Naive thymus-derived CD4-positive, alpha-beta T cell (primary cell): ENCODE measurements around the gene CCDC8. TPM values are rescaled to one million over a fixed set of nuclear protein-coding genes. Genes with fewer than 3 reads are reported as not detected.
A peak's percentile ranks its signal among the peaks of the same experiment; 100 is the strongest.

Experiments used
- ATAC-seq: fragments of 150-1000 bp; cut with Tn5 transposase; 2 replicates; pipeline ENCODE4 v1.10.0; 2021; ENCODE audit warnings: mild to moderate bottlenecking, moderate library complexity
- CTCF ChIA-PET: fragments of 350-600 bp; sonication (Branson Sonifier 250); formaldehyde crosslinking; loops from one replicate; lab custom pipeline; 2021; ENCODE audit warnings: antibody characterized with exemption; lab: Charles Lee
- POLR2A ChIA-PET: fragments of 350-600 bp; sonication (Branson Sonifier 250); formaldehyde crosslinking; loops from one replicate; lab custom pipeline; 2021; ENCODE audit warnings: antibody characterized with exemption, inconsistent platforms; lab: Charles Lee
- DNase-seq, 9 donors: peaks; one replicate each; pipeline versions ENCODE4 v3.0.0 to v3.0.0-alpha.2; 2020 to 2022; ENCODE audit warnings: mixed read lengths in 1 of 9
- H3K27ac ChIP-seq: one replicate; pipeline ENCODE4 v1.7.0; 2013; ENCODE audit warnings: mild to moderate bottlenecking, low read depth, low read length, moderate library complexity
- H3K27me3 ChIP-seq, 2 donors: one replicate each; pipeline ENCODE4 v1.7.0; 2013; ENCODE audit warnings: low read length in 2 of 2, mild to moderate bottlenecking in 2 of 2, moderate library complexity in 2 of 2; ENCODE audit not compliant: control insufficient read depth in 2 of 2, insufficient read depth in 2 of 2
- H3K36me3 ChIP-seq, 3 experiments: 1 replicate in 2 of 3; 2 replicates in 1 of 3; pipeline ENCODE4 v1.7.0; 2013; ENCODE audit warnings: low read length in 3 of 3, mild to moderate bottlenecking in 3 of 3, moderate library complexity in 1 of 3; ENCODE audit not compliant: insufficient read depth in 3 of 3, control insufficient read depth in 2 of 3
- H3K4me1 ChIP-seq, 2 donors: one replicate each; pipeline ENCODE4 v1.7.0; 2013; ENCODE audit warnings: low read length in 2 of 2, mild to moderate bottlenecking in 2 of 2, moderate library complexity in 1 of 2; ENCODE audit not compliant: control insufficient read depth in 2 of 2, insufficient read depth in 2 of 2
- H3K4me3 ChIP-seq: 2 replicates; pipeline ENCODE4 v1.7.0; 2013; ENCODE audit warnings: mild to moderate bottlenecking, low read length
- H3K9me3 ChIP-seq, 3 experiments: 1 replicate in 2 of 3; 2 replicates in 1 of 3; pipeline ENCODE4 v1.7.0; 2013; ENCODE audit warnings: low read length in 3 of 3; ENCODE audit not compliant: control insufficient read depth in 2 of 3
- H3K27ac Mint-ChIP-seq, 9 donors: one replicate each; pipeline ENCODE4 v1.8.0; 2020 to 2022; ENCODE audit warnings: mixed read lengths in 9 of 9, mild to moderate bottlenecking in 8 of 9, moderate library complexity in 5 of 9, inconsistent platforms in 2 of 9
- H3K27me3 Mint-ChIP-seq, 5 donors: one replicate each; pipeline ENCODE4 v1.8.0; 2021 to 2022; ENCODE audit warnings: mixed read lengths in 5 of 5, mild to moderate bottlenecking in 1 of 5
- H3K36me3 Mint-ChIP-seq, 5 donors: one replicate each; pipeline ENCODE4 v1.8.0; 2020 to 2022; ENCODE audit warnings: mixed read lengths in 5 of 5, mild to moderate bottlenecking in 3 of 5, inconsistent platforms in 1 of 5
- H3K4me1 Mint-ChIP-seq, 7 donors: one replicate each; pipeline ENCODE4 v1.8.0; 2020 to 2022; ENCODE audit warnings: mixed read lengths in 7 of 7, mild to moderate bottlenecking in 3 of 7, inconsistent platforms in 1 of 7
- H3K4me3 Mint-ChIP-seq, 10 donors: one replicate each; pipeline ENCODE4 v1.8.0; 2020 to 2022; ENCODE audit warnings: mild to moderate bottlenecking in 10 of 10, mixed read lengths in 10 of 10, moderate library complexity in 6 of 10, inconsistent platforms in 2 of 10
- H3K9me3 Mint-ChIP-seq, 11 donors: one replicate each; pipeline ENCODE4 v1.8.0; 2020 to 2022; ENCODE audit warnings: mixed read lengths in 11 of 11, mild to moderate bottlenecking in 4 of 11, inconsistent platforms in 1 of 11, moderate library complexity in 1 of 11
- intact Hi-C, 2 donors: fragments of 100-400 bp; cut with micrococcal nuclease; formaldehyde crosslinking; loops; one replicate each; pipeline ENCODE4 v1.15.1; 2023
- polyA plus RNA-seq, 2 donors: library from polyadenylated mRNA; unstranded; fragments of 300-500 nt; fragmentation: Illumina TruSeq; gene quantifications; one replicate each; pipeline ENCODE4 v1.2.3, GENCODE V29; 2021
- total RNA-seq, 6 experiments: library from RNA in 5 of 6; stranded (reverse) in 5 of 6; gene quantifications; 1 replicate in 5 of 6; 2 replicates in 1 of 6; pipeline ENCODE4 v1.2.3 and lab custom pipeline; 2021 to 2026

Gene CCDC8, protein sequence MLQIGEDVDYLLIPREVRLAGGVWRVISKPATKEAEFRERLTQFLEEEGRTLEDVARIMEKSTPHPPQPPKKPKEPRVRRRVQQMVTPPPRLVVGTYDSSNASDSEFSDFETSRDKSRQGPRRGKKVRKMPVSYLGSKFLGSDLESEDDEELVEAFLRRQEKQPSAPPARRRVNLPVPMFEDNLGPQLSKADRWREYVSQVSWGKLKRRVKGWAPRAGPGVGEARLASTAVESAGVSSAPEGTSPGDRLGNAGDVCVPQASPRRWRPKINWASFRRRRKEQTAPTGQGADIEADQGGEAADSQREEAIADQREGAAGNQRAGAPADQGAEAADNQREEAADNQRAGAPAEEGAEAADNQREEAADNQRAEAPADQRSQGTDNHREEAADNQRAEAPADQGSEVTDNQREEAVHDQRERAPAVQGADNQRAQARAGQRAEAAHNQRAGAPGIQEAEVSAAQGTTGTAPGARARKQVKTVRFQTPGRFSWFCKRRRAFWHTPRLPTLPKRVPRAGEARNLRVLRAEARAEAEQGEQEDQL
- total RNA-seq (not detected), polyA plus RNA-seq (not detected), total RNA-seq (lab: John Stamatoyannopoulos, UW) (not detected)

DNA sequence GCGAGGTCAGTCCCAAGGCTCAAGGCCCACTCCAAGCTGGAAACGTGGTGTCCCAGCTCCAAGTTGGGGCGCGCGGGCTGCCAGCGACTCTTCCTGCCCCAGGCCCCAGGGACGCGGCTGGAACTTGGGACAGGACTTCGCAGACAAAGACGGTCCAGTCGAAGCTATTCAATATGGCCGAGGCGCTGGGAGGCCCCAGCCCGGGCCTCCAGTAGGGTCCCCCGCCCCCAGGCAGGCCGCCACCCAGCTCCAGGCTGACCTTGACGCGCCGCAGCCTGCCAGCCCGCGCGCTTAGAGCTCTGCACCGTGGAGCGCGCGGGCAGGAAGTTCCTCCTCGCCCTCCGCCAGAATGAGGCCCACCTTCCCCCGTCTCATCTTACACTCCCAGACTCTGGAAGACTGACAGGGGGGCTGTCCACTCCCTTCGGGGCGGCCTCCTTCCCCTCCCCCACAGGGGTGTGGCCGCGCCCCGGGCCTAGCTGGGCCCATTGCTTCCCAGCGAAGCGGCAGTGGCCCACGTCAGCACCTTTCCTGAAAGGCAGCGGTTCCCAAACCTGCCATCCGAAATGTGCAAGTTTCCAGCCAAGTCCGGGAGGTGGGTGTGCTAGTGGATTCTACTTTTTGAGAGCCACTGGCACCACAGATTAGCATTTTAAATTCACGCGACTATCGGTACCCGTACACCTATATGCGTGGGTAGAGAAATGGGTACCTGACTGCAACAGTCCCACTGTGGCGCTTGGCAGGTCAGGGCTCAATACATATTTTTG, at the start of gene CCDC8:
Gene CCDC8 (minus strand): TSS at position 303 of the 770 bp plus-strand sequence. CDS start 754 bp downstream, outside the sequence.
- POLR2A ChIA-PET, result no interaction called here
- peaks cover 0 to 16% (median 12%) of the 10 kb centered on the region in 7 donors for H3K4me1 Mint-ChIP-seq
- H3K9me3 Mint-ChIP-seq, result peaks cover 0 to 3% (median 0%) of the 10 kb centered on the region in 11 donors

GRCh38 chr19:46461537-46461936, 48.2 kb upstream of the CCDC8 start:
- ATAC-seq (no peak), DNase-seq (no peak)
- peaks cover 0 to under 1% (median 0%) of the 10 kb centered on the region in 7 donors for H3K4me1 Mint-ChIP-seq
- H3K9me3 Mint-ChIP-seq, result peaks cover 0 to 3% (median 0%) of the 10 kb centered on the region in 11 donors
- no peak overlapping the region for H3K27ac ChIP-seq
- H3K4me1 ChIP-seq, result no peaks in the 10 kb centered on the region
- H3K27me3 Mint-ChIP-seq, result peaks cover under 1 to 24% (median 19%) of the 10 kb centered on the region in 5 donors
- H3K27ac Mint-ChIP-seq, result no peak overlapping the region
- H3K9me3 ChIP-seq, result no peaks in the 10 kb centered on the region
- H3K4me3 Mint-ChIP-seq, result no peak overlapping the region
- H3K36me3 Mint-ChIP-seq, result peaks cover 0 to 4% (median 0%) of the 10 kb centered on the region in 5 donors
- no peaks in the 10 kb centered on the region for H3K27me3 ChIP-seq
- no peaks in the 10 kb centered on the region for H3K36me3 ChIP-seq
- POLR2A ChIA-PET, result no interaction called here
- intact Hi-C loops, result no loop called here
- CTCF ChIA-PET, result no interaction called here
- H3K4me3 ChIP-seq, result no peak overlapping the region

More for the DNA sequence above, at the start of gene CCDC8:
- peaks cover 2 to 3% of the 10 kb centered on the region in 2 donors for H3K27me3 ChIP-seq
- intact Hi-C loops, result no loop called here
- no peaks in the 10 kb centered on the region for H3K4me1 ChIP-seq
- Mint-ChIP-seq H3K27me3 (peaks cover 57 to 80% (median 71%) of the 10 kb centered on the region in 5 donors), H3K27ac (no peak within 1 kb of the TSS), H3K4me3 (peak within 1 kb of the TSS in 1 of 10 donors; percentile 33), H3K36me3 (no peaks in the 10 kb centered on the region)
- ATAC-seq (no peak), DNase-seq (no peak)
- H3K9me3 ChIP-seq, result no peaks in the 10 kb centered on the region
- CTCF ChIA-PET, result no interaction called here
- no peak within 1 kb of the TSS for H3K27ac ChIP-seq
- H3K4me3 ChIP-seq, result no peak within 1 kb of the TSS
- H3K36me3 ChIP-seq, result no peaks in the 10 kb centered on the region

GRCh38 chr19:46460981-46461380, 47.6 kb upstream of the CCDC8 start:
- CTCF ChIA-PET, result interaction anchor here (0.7 kb wide), 1 partner anchor 279 kb away, joined by 3 read pairs; no protein-coding TSS in a partner anchor
- no peak overlapping the region for H3K4me3 Mint-ChIP-seq

DNA sequence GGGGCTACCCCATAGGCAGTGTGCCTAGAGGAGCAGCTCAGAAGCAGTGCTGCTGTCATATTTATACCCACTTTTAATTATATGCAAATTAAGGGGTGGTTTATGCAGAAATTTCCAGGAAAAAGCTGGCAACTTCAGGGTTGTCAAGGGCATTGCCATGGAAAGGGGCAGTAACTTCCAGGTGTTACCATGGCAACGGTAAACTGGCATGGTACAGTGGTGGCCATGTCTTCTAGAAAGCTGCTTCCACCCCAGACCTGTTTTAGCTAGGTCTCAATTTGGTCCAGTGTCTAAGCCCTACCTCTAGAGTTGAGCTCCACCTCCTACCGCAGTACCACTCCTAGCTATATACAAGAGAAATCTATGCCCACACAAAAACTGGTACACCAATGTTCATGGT, 46.7 kb upstream of the CCDC8 start:
- Histone ChIP-seq H3K4me1 (no peaks in the 10 kb centered on the region), H3K27ac (no peak overlapping the region), H3K4me3 (no peak overlapping the region), H3K9me3 (no peaks in the 10 kb centered on the region), H3K36me3 (no peaks in the 10 kb centered on the region), H3K27me3 (no peaks in the 10 kb centered on the region)
- Mint-ChIP-seq H3K36me3 (peaks cover 0 to under 1% (median 0%) of the 10 kb centered on the region in 5 donors), H3K4me3 (no peak overlapping the region), H3K9me3 (peaks cover 0 to 3% (median 0%) of the 10 kb centered on the region in 11 donors), H3K4me1 (no peaks in the 10 kb centered on the region), H3K27me3 (peaks cover 0 to 34% (median 23%) of the 10 kb centered on the region in 5 donors), H3K27ac (no peak overlapping the region)
- intact Hi-C loops, result no loop called here
- ATAC-seq, result no peak
- no peak for DNase-seq
- CTCF ChIA-PET, result no interaction called here
- POLR2A ChIA-PET, result no interaction called here

More at GRCh38 chr19:46460981-46461380, 47.6 kb upstream of the CCDC8 start:
- Histone ChIP-seq H3K4me3 (no peak overlapping the region), H3K27ac (no peak overlapping the region), H3K27me3 (no peaks in the 10 kb centered on the region), H3K4me1 (no peaks in the 10 kb centered on the region), H3K36me3 (no peaks in the 10 kb centered on the region), H3K9me3 (no peaks in the 10 kb centered on the region)
- Mint-ChIP-seq H3K27me3 (peaks cover 0 to 29% (median 25%) of the 10 kb centered on the region in 5 donors), H3K9me3 (peaks cover 0 to 3% (median 0%) of the 10 kb centered on the region in 11 donors), H3K36me3 (peaks cover 0 to 4% (median 0%) of the 10 kb centered on the region in 5 donors), H3K27ac (no peak overlapping the region), H3K4me1 (no peaks in the 10 kb centered on the region)
- intact Hi-C loops, result no loop called here
- POLR2A ChIA-PET, result no interaction called here
- ATAC-seq, result no peak
- DNase-seq, result no peak

GRCh38 chr19:46456930-46457329, 43.6 kb upstream of the CCDC8 start:
- Histone ChIP-seq H3K27me3 (no peaks in the 10 kb centered on the region), H3K4me1 (no peaks in the 10 kb centered on the region), H3K4me3 (no peak overlapping the region), H3K27ac (no peak overlapping the region), H3K9me3 (no peaks in the 10 kb centered on the region), H3K36me3 (no peaks in the 10 kb centered on the region)
- no peaks in the 10 kb centered on the region for H3K36me3 Mint-ChIP-seq
- ATAC-seq, result no peak
- H3K27me3 Mint-ChIP-seq, result peaks cover 6 to 34% (median 22%) of the 10 kb centered on the region in 5 donors
- intact Hi-C loops, result no loop called here
- no peak overlapping the region for H3K27ac Mint-ChIP-seq
- no peaks in the 10 kb centered on the region for H3K4me1 Mint-ChIP-seq
- H3K9me3 Mint-ChIP-seq, result no peaks in the 10 kb centered on the region
- no peak overlapping the region for H3K4me3 Mint-ChIP-seq
- CTCF ChIA-PET, result interaction anchor here (0.6 to 0.7 kb wide), 2 partner anchors 13 to 87 kb away, joined by 3 read pairs; no protein-coding TSS in a partner anchor
- POLR2A ChIA-PET, result no interaction called here
- DNase-seq, result no peak

- H3K9me3 Mint-ChIP-seq, result peaks cover 0 to 8% (median 6%) of the 10 kb centered on the region in 11 donors
- Histone ChIP-seq H3K4me3 (no peak overlapping the region), H3K36me3 (no peaks in the 10 kb centered on the region), H3K27me3 (no peaks in the 10 kb centered on the region), H3K9me3 (no peaks in the 10 kb centered on the region), H3K27ac (no peak overlapping the region), H3K4me1 (no peaks in the 10 kb centered on the region)
- ChIA-PET CTCF (interaction anchor here (0.5 kb wide), 1 partner anchor 59 kb away, joined by 3 read pairs; no protein-coding TSS in a partner anchor), POLR2A (no interaction called here)
- H3K36me3 Mint-ChIP-seq, result peaks cover 0 to 8% (median 2%) of the 10 kb centered on the region in 5 donors
- no peaks in the 10 kb centered on the region for H3K4me1 Mint-ChIP-seq
- no peak overlapping the region for H3K4me3 Mint-ChIP-seq
- H3K27ac Mint-ChIP-seq, result peak overlapping the region in 1 of 9 donors; percentile 8
- DNase-seq (no peak), ATAC-seq (no peak)
- H3K27me3 Mint-ChIP-seq, result peaks cover 15 to 41% (median 25%) of the 10 kb centered on the region in 5 donors
- intact Hi-C loops, result no loop called here
Observed at GRCh38 chr19:46454244-46454643, 40.9 kb upstream of the CCDC8 start.
